Suppressor macrophage (primary cell): ENCODE results near the gene GADD45B.
"Not testable (repeated sequence)": the region's sequence is repeated elsewhere in the genome, so short reads cannot be mapped to it uniquely, and the experiment has no call there.

Experiments
- DNase-seq, 4 experiments: peaks; one replicate each; pipeline ENCODE4 v3.0.0-alpha.2; 2020 to 2022

Gene GADD45B

GRCh38 chr19:2517881-2518601 is 42.1 kb downstream of the GADD45B start:
- no peak for DNase-seq

- DNase-seq: not testable (repeated sequence)
Measured at GRCh38 chr19:2518856-2519255, 42.9 kb downstream of the GADD45B start.

- DNase-seq: no peak
Measured at GRCh38 chr19:2519482-2519881, 43.6 kb downstream of the GADD45B start.

GRCh38 chr19:2523630-2524311 is 47.8 kb downstream of the GADD45B start:
- DNase-seq: no peak

- no peak for DNase-seq
Measured at GRCh38 chr19:2524361-2524839, 48.5 kb downstream of the GADD45B start.

GRCh38 chr19:2524840-2525723 is 49.2 kb downstream of the GADD45B start:
- DNase-seq: peak in 1 of 4 experiments; percentile 25

GRCh38 chr19:2527171-2527570 is 51.2 kb downstream of the GADD45B start:
- no peak for DNase-seq

GRCh38 chr19:2527686-2528085 is 51.8 kb downstream of the GADD45B start:
- DNase-seq: no peak
